Epithelial cell of proximal tubule (primary cell): Measurements from ENCODE around the gene MINPP1. TPM values are rescaled to one million over a fixed set of nuclear protein-coding genes. Genes with fewer than 3 reads are reported as not detected.

ENCODE experiments used
- DNase-seq: peaks from one replicate; pipeline ENCODE4 v3.0.0-alpha.2; 2011; ENCODE audit warnings: low read depth
- H3K4me3 ChIP-seq: 2 replicates; pipeline ENCODE4 v1.5.1; 2011; ENCODE audit warnings: low read depth, mild to moderate bottlenecking, low read length
- CTCF ChIP-seq: conservative IDR thresholded peaks from 2 replicates; pipeline ENCODE4 v1.5.1; 2012; ENCODE audit warnings: low read depth, mild to moderate bottlenecking, low read length
- total RNA-seq: library from RNA; depleted of rRNA; stranded (reverse); fragments of >200 nt; gene quantifications from 2 replicates; pipeline ENCODE4 v1.2.3, GENCODE V29; 2015

The MINPP1 gene
- total RNA-seq, 1 donor from 2014 or later = 29.3 TPM

DNA sequence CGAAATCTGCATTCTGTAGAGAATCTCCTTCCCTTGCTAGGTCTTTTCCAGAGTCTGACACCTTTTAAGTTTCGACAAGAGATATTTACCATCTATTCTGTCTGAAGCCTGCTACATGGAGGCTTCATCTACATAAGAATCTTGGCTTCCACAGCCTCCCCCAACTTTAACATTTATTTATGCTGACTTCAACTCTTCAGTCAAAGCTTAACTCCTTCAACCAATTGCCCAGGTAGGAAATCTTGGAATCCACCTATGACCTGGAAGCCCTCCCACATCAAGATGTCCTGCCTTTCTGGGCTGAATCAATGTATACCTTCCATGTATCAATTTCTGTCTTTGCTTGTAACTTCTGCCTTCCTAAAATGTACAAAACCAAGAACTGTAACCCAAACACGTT is 54.7 kb downstream of the MINPP1 start:
- no peak for TF ChIP-seq CTCF
- no peak overlapping the region for H3K4me3 ChIP-seq
- DNase-seq = no peak

- H3K4me3 ChIP-seq = no peak overlapping the region
- no peak for TF ChIP-seq CTCF
- no peak for DNase-seq
These were observed 55.9 kb downstream of the MINPP1 start for GRCh38 chr10:87560495-87561129.

GRCh38 chr10:87562750-87563149 is 58.1 kb downstream of the MINPP1 start:
- no peak overlapping the region for H3K4me3 ChIP-seq
- DNase-seq = no peak

GRCh38 chr10:87565010-87565409 is 60.3 kb downstream of the MINPP1 start:
- no peak for TF ChIP-seq CTCF
- DNase-seq = no peak
- H3K4me3 ChIP-seq = no peak overlapping the region

More at GRCh38 chr10:87562750-87563149, 58.1 kb downstream of the MINPP1 start:
- no peak for TF ChIP-seq CTCF

GRCh38 chr10:87575851-87576250 is 71.2 kb downstream of the MINPP1 start:
- H3K4me3 ChIP-seq = no peak overlapping the region
- DNase-seq = no peak
- no peak for TF ChIP-seq CTCF

GRCh38 chr10:87578160-87578841 is 73.6 kb downstream of the MINPP1 start:
- DNase-seq = no peak
- TF ChIP-seq CTCF = no peak
- H3K4me3 ChIP-seq = no peak overlapping the region
